LNCAP (cell line): ENCODE results near the gene SPATA33.

Experiments
- TF ChIP-seq, protein P1 (sequence below): fragments of 450-650 bp; IDR thresholded peaks from 2 replicates; pipeline ENCODE4 v1.5.1; 2017; ENCODE audit warnings: mild to moderate bottlenecking

Gene SPATA33

GRCh38 chr16:89621136-89621697, 36.4 kb upstream of the SPATA33 start:
- TF ChIP-seq, protein P1, sequence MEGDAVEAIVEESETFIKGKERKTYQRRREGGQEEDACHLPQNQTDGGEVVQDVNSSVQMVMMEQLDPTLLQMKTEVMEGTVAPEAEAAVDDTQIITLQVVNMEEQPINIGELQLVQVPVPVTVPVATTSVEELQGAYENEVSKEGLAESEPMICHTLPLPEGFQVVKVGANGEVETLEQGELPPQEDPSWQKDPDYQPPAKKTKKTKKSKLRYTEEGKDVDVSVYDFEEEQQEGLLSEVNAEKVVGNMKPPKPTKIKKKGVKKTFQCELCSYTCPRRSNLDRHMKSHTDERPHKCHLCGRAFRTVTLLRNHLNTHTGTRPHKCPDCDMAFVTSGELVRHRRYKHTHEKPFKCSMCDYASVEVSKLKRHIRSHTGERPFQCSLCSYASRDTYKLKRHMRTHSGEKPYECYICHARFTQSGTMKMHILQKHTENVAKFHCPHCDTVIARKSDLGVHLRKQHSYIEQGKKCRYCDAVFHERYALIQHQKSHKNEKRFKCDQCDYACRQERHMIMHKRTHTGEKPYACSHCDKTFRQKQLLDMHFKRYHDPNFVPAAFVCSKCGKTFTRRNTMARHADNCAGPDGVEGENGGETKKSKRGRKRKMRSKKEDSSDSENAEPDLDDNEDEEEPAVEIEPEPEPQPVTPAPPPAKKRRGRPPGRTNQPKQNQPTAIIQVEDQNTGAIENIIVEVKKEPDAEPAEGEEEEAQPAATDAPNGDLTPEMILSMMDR, result no peak

DNA sequence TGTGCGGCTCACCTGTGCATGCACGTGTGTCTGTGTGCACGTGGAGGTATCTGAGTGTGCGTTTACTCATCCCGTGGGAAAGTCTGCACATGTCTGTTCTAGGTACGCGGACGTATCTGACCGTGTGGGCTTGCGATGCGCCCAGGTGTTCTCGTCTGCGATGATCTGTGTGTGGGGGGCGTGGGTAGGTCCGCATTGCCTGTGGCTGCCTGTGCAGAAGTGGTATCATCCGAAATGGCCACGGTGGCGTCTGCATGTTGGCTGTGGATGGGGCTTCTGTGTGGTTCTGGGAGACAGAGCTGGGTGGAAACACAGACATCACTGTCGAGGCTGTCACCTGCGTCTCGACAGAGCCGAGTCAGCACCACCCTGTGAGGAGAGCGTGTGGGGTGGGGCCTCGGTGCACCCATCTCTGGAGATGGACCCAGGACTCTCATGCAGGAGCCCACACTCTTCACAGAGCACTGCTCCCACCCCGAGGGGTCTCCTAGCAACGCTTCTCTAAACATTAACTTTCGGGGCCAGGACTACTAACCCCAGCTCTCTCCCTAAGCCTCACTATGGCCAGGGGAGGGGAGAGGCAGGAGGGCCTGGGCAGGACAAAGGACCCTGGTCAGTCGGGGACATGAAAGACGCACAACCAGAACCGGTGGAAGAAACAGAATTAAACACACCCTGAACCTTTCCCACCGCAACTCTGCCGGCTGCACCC, 35.8 kb upstream of the SPATA33 start:
- TF ChIP-seq, protein P1, result no peak

DNA sequence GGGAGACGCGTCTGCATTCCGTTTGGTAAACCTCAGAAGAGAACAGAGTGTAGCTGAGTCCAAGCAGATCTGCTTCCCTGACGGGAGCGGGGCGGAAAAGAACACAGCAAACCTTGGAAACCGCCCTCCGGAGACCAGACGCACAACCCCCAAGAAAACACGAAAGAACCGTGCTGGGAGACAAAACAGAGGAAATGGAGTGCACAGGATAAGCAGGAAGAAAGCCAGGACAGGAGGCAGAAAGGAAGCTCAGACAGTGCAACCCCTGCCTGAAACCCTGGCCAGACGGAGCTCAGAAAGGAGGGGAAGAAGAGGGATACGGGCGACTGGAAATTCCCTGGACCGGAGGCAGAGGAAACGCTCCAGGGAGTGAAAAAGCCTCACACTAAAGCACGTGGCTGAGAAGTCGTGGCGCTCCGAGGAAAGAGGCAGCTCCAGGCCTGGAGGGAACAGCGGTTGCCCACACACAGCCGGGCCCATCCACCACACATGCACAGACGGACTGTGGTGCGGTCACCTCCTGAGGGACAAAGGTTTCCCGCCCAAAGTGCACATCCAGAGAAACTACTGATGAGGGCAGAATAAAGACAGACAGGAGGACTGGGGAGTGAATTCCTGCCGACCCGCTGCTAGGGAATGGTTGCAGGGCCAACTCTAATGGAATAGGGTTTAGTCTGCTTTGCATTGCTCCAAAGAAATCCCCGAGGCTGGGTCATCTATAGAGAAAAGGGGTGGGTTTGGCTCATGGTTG, 34.0 kb upstream of the SPATA33 start:
- TF ChIP-seq, protein P1, result no peak

DNA sequence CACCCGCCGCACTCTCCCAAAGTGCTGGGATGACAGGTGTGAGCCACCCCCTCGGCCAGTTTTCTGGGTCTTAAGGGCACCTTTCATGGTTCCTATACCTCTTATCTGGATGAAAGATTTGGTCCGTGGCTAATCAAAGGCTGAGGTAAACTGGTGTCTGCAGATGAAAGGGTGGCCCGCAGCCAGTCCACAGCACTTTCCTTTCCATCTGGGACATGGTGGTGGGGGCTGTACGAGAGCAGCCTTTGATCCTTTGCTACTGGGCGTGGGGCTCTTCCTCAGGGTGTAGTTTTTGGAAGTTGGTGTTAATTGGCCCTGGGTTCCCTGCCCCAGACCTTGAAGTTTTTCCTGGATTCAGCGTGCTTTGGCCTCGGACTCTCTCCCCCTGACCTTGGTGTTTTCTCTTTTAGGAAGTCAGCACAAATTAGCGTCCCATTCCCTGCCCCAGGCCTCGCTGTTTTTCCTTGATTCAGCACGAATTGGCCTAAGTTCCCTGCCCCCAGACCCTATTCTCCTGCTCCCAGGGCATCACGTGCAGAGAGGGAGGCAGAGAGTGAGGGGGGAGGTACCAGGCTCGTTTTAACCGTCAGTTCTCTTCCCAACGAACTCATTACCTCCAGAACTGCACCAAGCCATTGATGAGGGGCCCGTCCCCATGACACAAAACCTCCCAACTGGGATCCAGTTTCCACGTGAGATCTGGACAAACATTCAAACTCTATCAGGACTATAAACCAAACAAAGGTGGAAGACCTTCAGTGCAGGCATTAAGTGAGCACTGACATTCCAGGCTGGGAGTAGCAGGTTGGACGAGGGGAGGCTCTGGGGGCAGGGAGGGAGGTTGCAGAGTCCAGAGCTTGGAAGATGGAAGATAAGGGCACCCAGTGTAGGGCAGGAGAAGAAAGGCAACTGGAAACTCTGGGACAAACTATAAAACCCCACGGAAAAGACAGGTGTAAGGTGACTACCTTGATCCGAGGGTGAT, 32.6 kb upstream of the SPATA33 start:
- TF ChIP-seq, protein P1, result no peak

- TF ChIP-seq, protein P1, result no peak
Observed at GRCh38 chr16:89629827-89630610, 27.6 kb upstream of the SPATA33 start.

- TF ChIP-seq, protein P1, result no peak
Observed at GRCh38 chr16:89633064-89633631, 24.5 kb upstream of the SPATA33 start.
